Measurements from ENCODE around the gene ABR.
"Not testable (repeated sequence)": the region's sequence is repeated elsewhere in the genome, so short reads cannot be mapped to it uniquely, and the experiment has no call there.

Gene ABR

GRCh38 chr17:1159431-1160180 is 20.2 kb downstream of the ABR start:
- in situ Hi-C loops (cut with MboI; ENCODE audit: low pct_unique_long_range_greater_than_20kb, low sequenced_read_pairs, unreplicated experiment), result no loop called here
- no peak for DNase-seq (ENCODE audit: low spot score)
- TF ChIP-seq CTCF (IDR thresholded peaks at IDR 0.05; ENCODE audit: extremely low read depth, insufficient read depth, missing control alignments), result no peak

- TF ChIP-seq CTCF (IDR thresholded peaks at IDR 0.05; ENCODE audit: extremely low read depth, insufficient read depth, missing control alignments), result no peak
- no peak for DNase-seq (ENCODE audit: low spot score)
- in situ Hi-C loops (cut with MboI; ENCODE audit: low pct_unique_long_range_greater_than_20kb, low sequenced_read_pairs, unreplicated experiment), result no loop called here
Observed at GRCh38 chr17:1158879-1159278, 20.9 kb downstream of the ABR start.

- TF ChIP-seq CTCF (IDR thresholded peaks at IDR 0.05; ENCODE audit: extremely low read depth, insufficient read depth, missing control alignments), result no peak
- in situ Hi-C loops (cut with MboI; ENCODE audit: low pct_unique_long_range_greater_than_20kb, low sequenced_read_pairs, unreplicated experiment), result no loop called here
- no peak for DNase-seq (ENCODE audit: low spot score)
Observed at GRCh38 chr17:1156864-1157263, 22.9 kb downstream of the ABR start.

GRCh38 chr17:1154704-1155103 is 25.1 kb downstream of the ABR start:
- no peak for TF ChIP-seq CTCF (IDR thresholded peaks at IDR 0.05; ENCODE audit: extremely low read depth, insufficient read depth, missing control alignments)
- in situ Hi-C loops (cut with MboI; ENCODE audit: low pct_unique_long_range_greater_than_20kb, low sequenced_read_pairs, unreplicated experiment), result no loop called here
- DNase-seq (ENCODE audit: low spot score), result no peak

- no peak for DNase-seq (ENCODE audit: low spot score)
- no peak for TF ChIP-seq CTCF (IDR thresholded peaks at IDR 0.05; ENCODE audit: extremely low read depth, insufficient read depth, missing control alignments)
- in situ Hi-C loops (cut with MboI; ENCODE audit: low pct_unique_long_range_greater_than_20kb, low sequenced_read_pairs, unreplicated experiment), result no loop called here
Observed at GRCh38 chr17:1153795-1154546, 25.8 kb downstream of the ABR start.

GRCh38 chr17:1152582-1152981 is 27.2 kb downstream of the ABR start:
- DNase-seq (ENCODE audit: low spot score); in situ Hi-C loops (cut with MboI; ENCODE audit: low pct_unique_long_range_greater_than_20kb, low sequenced_read_pairs, unreplicated experiment): not testable (repeated sequence)

All from GM13977 (cell line).